Activated T-cell treated with anti-CD3 and anti-CD28 coated beads, Interleukin-2, amount 50 U/mL, for 4 hours (primary cell): ENCODE results near the gene KDM4C. TPM values are rescaled to one million over a fixed set of nuclear protein-coding genes. Genes with fewer than 3 reads are reported as not detected.
"Not testable (repeated sequence)": the region's sequence is repeated elsewhere in the genome, so short reads cannot be mapped to it uniquely, and the experiment has no call there.

Experiments
- ATAC-seq, 2 donors: fragments of 200-7000 bp; cut with Tn5 transposase; one replicate each; pipeline ENCODE4 v1.10.0; 2021
- DNase-seq: peaks from one replicate; pipeline ENCODE4 v3.0.0-alpha.2; 2020
- H3K27me3 Mint-ChIP-seq: one replicate; pipeline ENCODE4 v1.8.0; 2021; ENCODE audit warnings: low read depth, mixed read lengths
- H3K36me3 Mint-ChIP-seq: one replicate; pipeline ENCODE4 v1.8.0; 2022; ENCODE audit warnings: mixed read lengths; ENCODE audit not compliant: insufficient read depth
- H3K4me1 Mint-ChIP-seq: one replicate; pipeline ENCODE4 v1.8.0; 2021; ENCODE audit warnings: low read depth, mixed read lengths
- H3K4me3 Mint-ChIP-seq: one replicate; pipeline ENCODE4 v1.8.0; 2021; ENCODE audit warnings: mild to moderate bottlenecking, moderate library complexity, mixed read lengths
- H3K9me3 Mint-ChIP-seq: one replicate; pipeline ENCODE4 v1.8.0; 2021; ENCODE audit warnings: mixed read lengths
- total RNA-seq, 3 donors: library from RNA; stranded (reverse); gene quantifications; one replicate each; pipeline ENCODE4 v1.2.1, GENCODE V29; 2021

KDM4C gene
- total RNA-seq, 3 donors from 2014 or later, result 22.9 to 26.5 (median 25.6) TPM

DNA sequence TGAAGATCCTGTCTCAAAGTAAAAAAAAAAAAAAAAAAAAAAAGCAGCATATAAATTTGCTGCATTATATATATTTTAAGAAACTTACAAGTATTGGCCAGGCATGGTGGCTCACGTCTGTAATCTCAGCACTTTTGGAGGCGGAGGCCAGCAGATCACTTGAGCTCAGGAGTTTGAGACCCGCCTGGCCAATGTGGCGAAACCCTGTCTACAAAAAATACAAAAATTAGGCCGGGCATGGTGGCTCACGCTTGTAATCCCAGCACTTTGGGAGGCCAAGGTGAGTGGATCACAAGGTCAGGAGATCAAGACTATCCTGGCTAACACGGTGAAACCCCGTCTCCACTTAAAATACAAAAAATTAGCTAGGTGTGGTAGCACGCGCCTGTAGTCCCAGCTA lies 2.9 kb upstream of the KDM4C start:
- DNase-seq, H3K27me3 Mint-ChIP-seq, H3K36me3 Mint-ChIP-seq, H3K4me3 Mint-ChIP-seq, ATAC-seq, H3K9me3 Mint-ChIP-seq: not testable (repeated sequence)
- peaks cover 31% of the 10 kb centered on the region for H3K4me1 Mint-ChIP-seq

DNA sequence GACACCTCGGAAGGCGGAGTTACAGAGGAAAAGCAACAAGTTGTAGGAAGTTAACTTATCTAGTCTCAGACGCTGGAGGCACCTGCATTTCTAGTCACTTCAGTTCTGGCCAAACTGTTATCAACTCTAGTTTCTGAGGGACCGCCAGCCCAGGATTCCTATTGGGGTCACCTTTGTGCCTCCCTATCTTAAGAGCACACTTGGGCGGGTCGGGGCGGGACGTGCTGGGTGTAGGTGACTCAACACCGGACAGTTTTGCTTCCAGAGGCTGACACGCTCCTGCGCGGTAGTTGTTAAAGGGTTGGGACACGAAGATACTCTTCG lies 679 bp upstream of the KDM4C start:
- no peaks in the 10 kb centered on the region for H3K9me3 Mint-ChIP-seq
- ATAC-seq, result peak; percentile 70 to 75
- H3K4me3 Mint-ChIP-seq, result peak overlapping the region; percentile 97
- peaks cover 34% of the 10 kb centered on the region for H3K4me1 Mint-ChIP-seq
- DNase-seq, result peak; percentile 67
- no peaks in the 10 kb centered on the region for H3K27me3 Mint-ChIP-seq
- no peaks in the 10 kb centered on the region for H3K36me3 Mint-ChIP-seq

DNA sequence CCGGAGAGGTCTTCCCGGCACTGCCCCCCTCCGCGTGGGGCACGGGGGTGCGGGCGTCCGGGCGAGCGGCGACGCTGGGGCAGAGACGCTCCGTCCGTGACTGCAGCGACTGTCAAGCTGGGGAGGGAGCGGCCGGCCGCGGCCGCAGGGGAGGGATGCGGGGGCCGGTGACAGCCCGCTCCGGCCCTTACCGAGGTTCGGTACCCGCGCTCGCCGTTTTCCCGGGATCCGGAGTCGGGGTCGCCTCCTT lies 400 bp downstream of the KDM4C start:
- peak; percentile 6 to 7 for ATAC-seq
- no peak for DNase-seq
- Mint-ChIP-seq H3K36me3 (peaks cover 3% of the 10 kb centered on the region), H3K27me3 (no peaks in the 10 kb centered on the region), H3K4me3 (peak overlapping the region; percentile 97), H3K9me3 (no peaks in the 10 kb centered on the region), H3K4me1 (peaks cover 41% of the 10 kb centered on the region)

- H3K36me3 Mint-ChIP-seq, result peaks cover 4% of the 10 kb centered on the region
- peak overlapping the region; percentile 97 for H3K4me3 Mint-ChIP-seq
- peak; percentile 19 for DNase-seq
- ATAC-seq, result peak; percentile 9 to 17
- H3K27me3 Mint-ChIP-seq, result no peaks in the 10 kb centered on the region
- peaks cover 45% of the 10 kb centered on the region for H3K4me1 Mint-ChIP-seq
- H3K9me3 Mint-ChIP-seq, result no peaks in the 10 kb centered on the region
These were observed 868 bp downstream of the KDM4C start for GRCh38 chr9:6758498-6759184.

- H3K4me3 Mint-ChIP-seq, result peak overlapping the region; percentile 97
- no peaks in the 10 kb centered on the region for H3K9me3 Mint-ChIP-seq
- peak; percentile 1 to 2 for ATAC-seq
- DNase-seq, result peak; percentile 8
- peaks cover 52% of the 10 kb centered on the region for H3K4me1 Mint-ChIP-seq
- H3K36me3 Mint-ChIP-seq, result peaks cover 4% of the 10 kb centered on the region
- no peaks in the 10 kb centered on the region for H3K27me3 Mint-ChIP-seq
These were observed 1.6 kb downstream of the KDM4C start for GRCh38 chr9:6759185-6759977.

- H3K36me3 Mint-ChIP-seq, result peaks cover 7% of the 10 kb centered on the region
- peaks cover 63% of the 10 kb centered on the region for H3K4me1 Mint-ChIP-seq
- DNase-seq, result no peak
- H3K27me3 Mint-ChIP-seq, result no peaks in the 10 kb centered on the region
- no peak for ATAC-seq
- no peaks in the 10 kb centered on the region for H3K9me3 Mint-ChIP-seq
- H3K4me3 Mint-ChIP-seq, result no peak overlapping the region
These were observed 3.5 kb downstream of the KDM4C start for GRCh38 chr9:6761306-6761705.

DNA sequence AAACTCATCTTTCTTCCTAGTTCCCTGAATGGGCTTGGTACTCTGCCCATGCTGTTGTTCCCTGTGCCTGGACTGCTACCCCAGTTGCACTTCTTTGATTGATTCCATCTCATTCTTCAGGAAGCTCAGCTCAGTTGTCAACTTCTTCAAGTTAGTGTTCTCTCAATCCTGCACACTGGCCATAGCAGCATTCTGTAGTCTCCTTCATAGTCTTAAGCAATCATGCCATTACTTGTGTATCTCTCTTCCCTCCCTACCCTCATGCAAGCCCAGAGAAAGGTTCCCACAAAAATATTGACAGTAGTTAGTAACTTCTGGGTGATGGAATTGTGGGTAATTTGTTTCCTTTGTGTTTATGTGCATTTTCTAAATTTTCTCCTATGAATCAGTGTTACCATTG lies 5.5 kb downstream of the KDM4C start:
- H3K36me3 Mint-ChIP-seq, result peaks cover 7% of the 10 kb centered on the region
- no peaks in the 10 kb centered on the region for H3K9me3 Mint-ChIP-seq
- H3K27me3 Mint-ChIP-seq, result no peaks in the 10 kb centered on the region
- no peak for DNase-seq
- peaks cover 63% of the 10 kb centered on the region for H3K4me1 Mint-ChIP-seq
- no peak for ATAC-seq
- no peak overlapping the region for H3K4me3 Mint-ChIP-seq

DNA sequence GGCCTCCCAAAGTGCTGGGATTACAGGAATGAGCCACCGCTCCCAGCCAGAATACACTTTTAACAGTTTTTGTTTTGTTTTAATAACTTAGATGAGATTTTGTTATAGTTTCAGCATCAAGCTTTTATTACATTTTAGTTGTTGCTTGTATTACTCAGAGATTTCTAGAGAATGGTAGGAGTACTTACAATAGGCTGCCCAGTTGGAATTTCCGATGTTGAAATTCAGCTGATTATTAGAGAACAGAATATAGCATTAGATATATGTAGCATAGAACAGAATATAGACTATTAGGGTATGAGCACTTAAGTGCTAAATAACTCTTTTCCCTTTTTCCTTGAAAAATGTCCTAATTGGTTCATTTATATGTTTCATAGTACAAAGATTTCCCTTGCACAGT lies 6.2 kb downstream of the KDM4C start:
- Mint-ChIP-seq H3K36me3 (peaks cover 7% of the 10 kb centered on the region), H3K4me3 (no peak overlapping the region), H3K4me1 (peaks cover 66% of the 10 kb centered on the region), H3K27me3 (no peaks in the 10 kb centered on the region), H3K9me3 (no peaks in the 10 kb centered on the region)
- no peak for DNase-seq
- ATAC-seq, result no peak

DNA sequence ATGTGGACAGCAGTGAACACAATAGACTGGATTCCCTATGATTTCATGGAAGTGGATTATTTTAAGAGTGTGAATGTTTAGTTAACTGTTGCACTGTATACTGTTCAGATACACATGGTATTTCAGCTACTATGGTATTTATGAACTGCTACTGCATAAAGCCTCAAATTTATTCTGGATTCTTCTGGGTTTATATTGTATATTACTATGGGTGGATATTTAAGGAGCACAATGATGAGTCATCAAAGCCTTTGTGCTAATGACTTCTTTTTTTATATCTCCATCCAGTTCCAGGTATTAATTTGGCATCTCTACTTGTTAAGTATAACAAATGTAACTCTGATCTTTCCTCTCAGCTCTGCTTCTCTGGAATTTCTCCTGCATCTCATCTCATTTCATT lies 6.8 kb downstream of the KDM4C start:
- no peaks in the 10 kb centered on the region for H3K27me3 Mint-ChIP-seq
- H3K4me1 Mint-ChIP-seq, result peaks cover 67% of the 10 kb centered on the region
- H3K9me3 Mint-ChIP-seq, result no peaks in the 10 kb centered on the region
- ATAC-seq, result no peak
- DNase-seq, result no peak
- H3K4me3 Mint-ChIP-seq, result no peak overlapping the region
- peaks cover 7% of the 10 kb centered on the region for H3K36me3 Mint-ChIP-seq

- DNase-seq (no peak), ATAC-seq (no peak)
- Mint-ChIP-seq H3K36me3 (peaks cover 7% of the 10 kb centered on the region), H3K4me1 (peaks cover 67% of the 10 kb centered on the region), H3K4me3 (no peak overlapping the region), H3K9me3 (no peaks in the 10 kb centered on the region), H3K27me3 (no peaks in the 10 kb centered on the region)
These were observed 7.2 kb downstream of the KDM4C start for GRCh38 chr9:6764950-6765349.

DNA sequence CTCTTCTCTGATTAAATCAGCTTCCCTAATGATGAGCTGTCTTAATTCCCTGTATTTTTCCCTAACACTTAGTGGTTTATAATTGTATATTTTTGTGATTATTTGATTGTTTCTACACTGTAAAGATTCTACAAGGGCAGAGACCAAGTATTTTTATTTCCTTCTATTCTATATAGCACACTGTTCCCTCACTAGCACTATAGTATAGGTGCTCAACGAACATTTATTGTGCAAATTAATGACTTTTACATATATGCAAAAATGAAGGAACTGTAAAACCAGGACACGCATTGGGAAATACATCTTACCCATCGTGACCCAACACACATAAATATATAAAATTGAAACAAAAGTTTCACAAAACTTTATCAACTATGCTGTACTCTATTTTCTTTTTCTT lies 7.6 kb downstream of the KDM4C start:
- Mint-ChIP-seq H3K36me3 (peaks cover 7% of the 10 kb centered on the region), H3K27me3 (no peaks in the 10 kb centered on the region), H3K4me3 (no peak overlapping the region), H3K9me3 (no peaks in the 10 kb centered on the region), H3K4me1 (peaks cover 64% of the 10 kb centered on the region)
- ATAC-seq (no peak), DNase-seq (no peak)

DNA sequence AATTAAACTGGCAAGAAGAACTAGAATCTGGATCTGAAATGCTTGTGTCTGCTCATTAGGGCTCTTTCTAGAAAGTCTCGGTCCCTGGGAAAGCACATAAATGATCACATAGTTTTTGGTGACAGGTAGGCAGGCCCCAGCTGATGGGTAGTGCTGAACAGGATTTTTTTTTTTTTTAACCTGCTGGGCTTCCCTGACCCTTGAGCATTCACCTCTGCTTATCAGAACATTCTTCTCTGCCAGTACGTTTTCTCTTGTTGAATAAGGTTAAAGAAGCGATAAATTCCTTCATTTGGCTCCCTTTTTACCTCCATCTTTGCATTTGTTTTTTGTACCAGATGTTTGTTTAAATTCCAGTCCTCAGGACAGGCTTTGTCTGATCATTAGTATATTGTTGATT lies 8.8 kb downstream of the KDM4C start:
- Mint-ChIP-seq H3K4me3 (no peak overlapping the region), H3K36me3 (peaks cover 7% of the 10 kb centered on the region), H3K27me3 (no peaks in the 10 kb centered on the region), H3K9me3 (no peaks in the 10 kb centered on the region), H3K4me1 (peaks cover 57% of the 10 kb centered on the region)
- no peak for ATAC-seq
- DNase-seq, result no peak

- not testable (repeated sequence) for ATAC-seq, H3K9me3 Mint-ChIP-seq, H3K4me3 Mint-ChIP-seq, H3K36me3 Mint-ChIP-seq, DNase-seq, H3K27me3 Mint-ChIP-seq
- peaks cover 41% of the 10 kb centered on the region for H3K4me1 Mint-ChIP-seq
These were observed 10.8 kb downstream of the KDM4C start for GRCh38 chr9:6768587-6768986.

GRCh38 chr9:6771722-6772121 lies 13.9 kb downstream of the KDM4C start:
- H3K9me3 Mint-ChIP-seq, result no peaks in the 10 kb centered on the region
- H3K27me3 Mint-ChIP-seq, result no peaks in the 10 kb centered on the region
- no peak for DNase-seq
- H3K4me3 Mint-ChIP-seq, result no peak overlapping the region
- H3K4me1 Mint-ChIP-seq, result peaks cover 32% of the 10 kb centered on the region
- H3K36me3 Mint-ChIP-seq, result peaks cover 4% of the 10 kb centered on the region
- ATAC-seq, result no peak

DNA sequence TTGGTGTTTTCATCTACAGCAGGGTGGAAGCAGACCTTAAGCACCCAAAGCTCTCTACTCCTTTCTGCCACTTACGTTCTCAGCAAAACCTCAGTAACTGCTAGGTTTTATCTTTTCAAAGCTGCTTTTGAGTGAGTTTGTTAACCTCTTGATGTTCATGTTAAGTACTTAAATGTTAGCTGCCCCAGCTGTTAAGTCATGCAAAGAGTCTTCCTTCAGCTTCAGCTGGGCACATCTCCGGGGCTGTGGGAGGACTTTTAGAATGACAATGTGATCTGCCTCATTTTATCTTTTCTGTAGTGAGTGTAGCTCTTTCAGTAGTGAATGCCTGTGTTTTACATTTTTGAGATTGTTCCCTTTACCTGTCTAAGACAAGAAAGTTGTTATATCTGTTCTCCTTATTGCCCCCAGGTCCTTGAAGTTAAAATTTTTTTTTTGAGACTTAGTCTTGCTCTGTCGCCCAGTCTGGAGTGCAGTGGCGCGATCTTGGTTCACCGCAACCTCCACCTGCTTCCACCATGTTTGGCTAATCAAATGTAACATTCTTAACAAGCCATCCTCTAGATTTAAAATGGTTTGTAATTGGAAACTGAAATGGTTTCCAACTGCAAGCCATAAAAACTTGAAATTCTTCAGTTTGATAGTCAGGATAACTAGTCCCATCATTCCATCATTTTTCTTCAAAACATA lies 19.6 kb downstream of the KDM4C start:
- no peaks in the 10 kb centered on the region for H3K27me3 Mint-ChIP-seq
- peaks cover 56% of the 10 kb centered on the region for H3K4me1 Mint-ChIP-seq
- H3K9me3 Mint-ChIP-seq, result no peaks in the 10 kb centered on the region
- no peak overlapping the region for H3K4me3 Mint-ChIP-seq
- H3K36me3 Mint-ChIP-seq, result peaks cover 7% of the 10 kb centered on the region
- DNase-seq, result no peak
- ATAC-seq, result no peak
